NT2/D1 (cell line): ENCODE results near the gene NAGK.

Experiments used
- DNase-seq: peaks from one replicate; pipeline ENCODE4 v3.0.0-alpha.2; 2011; ENCODE audit warnings: low read depth, low spot score
- H3K27me3 ChIP-seq: 2 replicates; pipeline ENCODE4 v1.6.0; 2011; ENCODE audit warnings: mild to moderate bottlenecking; ENCODE audit not compliant: insufficient read length, insufficient read depth
- H3K36me3 ChIP-seq: 2 replicates; pipeline ENCODE4 v1.6.1; 2011; ENCODE audit warnings: mild to moderate bottlenecking, low read length, mixed read lengths; ENCODE audit not compliant: insufficient read depth, insufficient read length
- H3K4me1 ChIP-seq: 2 replicates; pipeline ENCODE4 v1.5.1; 2011; ENCODE audit not compliant: insufficient read depth, insufficient read length
- H3K4me3 ChIP-seq: 2 replicates; pipeline ENCODE4 v1.5.1; 2011; ENCODE audit warnings: low read depth; ENCODE audit not compliant: insufficient read length
- H3K9ac ChIP-seq: 2 replicates; pipeline ENCODE4 v1.6.0; 2011; ENCODE audit warnings: low read depth; ENCODE audit not compliant: insufficient read length
- H3K9me3 ChIP-seq: 2 replicates; pipeline ENCODE4 v1.5.1; 2011; ENCODE audit warnings: mild to moderate bottlenecking, low read length; ENCODE audit not compliant: insufficient read depth
- SUZ12 ChIP-seq: IDR thresholded peaks from 2 replicates; pipeline ENCODE4 v1.6.1; 2011; ENCODE audit not compliant: insufficient read length, insufficient read depth; ENCODE audit errors: extremely low read depth
- YY1 ChIP-seq: IDR thresholded peaks from 2 replicates; pipeline ENCODE4 v1.6.1; 2011; ENCODE audit not compliant: insufficient read length, insufficient read depth
- ZNF274 ChIP-seq: IDR thresholded peaks from 2 replicates; pipeline ENCODE4 v1.6.1; 2011; ENCODE audit warnings: mild to moderate bottlenecking, low read depth, low read length

NAGK gene

GRCh38 chr2:71126957-71127356, 58.5 kb downstream of the NAGK start:
- Histone ChIP-seq H3K27me3 (no peaks in the 10 kb centered on the region), H3K36me3 (peaks cover 26% of the 10 kb centered on the region), H3K9me3 (no peaks in the 10 kb centered on the region), H3K4me3 (no peak overlapping the region), H3K4me1 (no peaks in the 10 kb centered on the region), H3K9ac (no peak overlapping the region)
- TF ChIP-seq SUZ12 (no peak), YY1 (no peak), ZNF274 (no peak)
- DNase-seq, result no peak
